GM19372 (cell line): ENCODE measurements around the gene CALML4.
"Not testable (repeated sequence)": the region's sequence is repeated elsewhere in the genome, so short reads cannot be mapped to it uniquely, and the experiment has no call there.

ENCODE experiments used
- ATAC-seq: cut with Tn5 transposase; IDR thresholded peaks from one replicate; pipeline ENCODE4 v1.9.1; 2021; ENCODE audit warnings: mild to moderate bottlenecking, low read depth, moderate library complexity; ENCODE audit not compliant: unreplicated experiment

CALML4 gene

DNA sequence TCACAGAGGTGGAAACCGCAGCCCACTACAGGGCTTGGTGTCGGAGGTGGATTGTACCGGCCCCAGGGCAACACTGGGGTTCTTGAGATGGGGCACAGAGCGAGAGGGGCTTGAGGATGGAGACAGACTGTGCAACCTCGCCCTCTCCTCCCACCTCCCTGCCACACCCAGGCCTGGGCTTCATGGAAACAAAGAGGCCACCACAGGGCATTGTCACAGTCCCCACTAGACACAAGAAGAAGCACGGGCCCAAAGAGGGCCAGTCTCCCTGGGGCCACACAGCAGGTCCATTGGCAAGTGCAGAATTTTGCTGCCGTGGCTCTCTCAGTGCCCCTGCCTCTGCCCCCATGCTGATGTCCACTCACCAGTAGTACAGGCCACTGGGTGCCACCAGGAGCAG, 4.1 kb upstream of the CALML4 start:
- ATAC-seq, result no peak

GRCh38 chr15:68208636-68209240, 3.6 kb upstream of the CALML4 start:
- no peak for ATAC-seq

DNA sequence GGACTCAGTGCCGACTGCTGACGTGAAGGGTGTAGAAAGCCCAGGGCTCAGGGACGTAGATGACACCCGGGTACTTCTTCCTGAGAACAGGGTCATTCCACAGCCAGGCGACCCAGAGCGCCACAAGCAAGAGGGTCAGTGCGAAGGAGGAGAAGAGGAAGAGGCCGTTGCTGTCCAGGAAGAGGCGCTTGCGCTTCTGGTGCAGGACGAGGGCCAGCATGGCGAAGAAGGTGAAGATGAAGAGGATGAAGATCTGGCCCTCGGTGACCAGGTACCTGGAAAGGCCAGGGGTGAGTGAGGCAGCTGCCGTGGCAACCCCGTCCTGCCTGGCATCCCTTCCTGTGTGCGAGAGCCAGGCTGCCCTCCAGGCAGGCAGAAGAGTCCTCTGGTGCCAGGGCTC, 3.0 kb upstream of the CALML4 start:
- no peak for ATAC-seq

DNA sequence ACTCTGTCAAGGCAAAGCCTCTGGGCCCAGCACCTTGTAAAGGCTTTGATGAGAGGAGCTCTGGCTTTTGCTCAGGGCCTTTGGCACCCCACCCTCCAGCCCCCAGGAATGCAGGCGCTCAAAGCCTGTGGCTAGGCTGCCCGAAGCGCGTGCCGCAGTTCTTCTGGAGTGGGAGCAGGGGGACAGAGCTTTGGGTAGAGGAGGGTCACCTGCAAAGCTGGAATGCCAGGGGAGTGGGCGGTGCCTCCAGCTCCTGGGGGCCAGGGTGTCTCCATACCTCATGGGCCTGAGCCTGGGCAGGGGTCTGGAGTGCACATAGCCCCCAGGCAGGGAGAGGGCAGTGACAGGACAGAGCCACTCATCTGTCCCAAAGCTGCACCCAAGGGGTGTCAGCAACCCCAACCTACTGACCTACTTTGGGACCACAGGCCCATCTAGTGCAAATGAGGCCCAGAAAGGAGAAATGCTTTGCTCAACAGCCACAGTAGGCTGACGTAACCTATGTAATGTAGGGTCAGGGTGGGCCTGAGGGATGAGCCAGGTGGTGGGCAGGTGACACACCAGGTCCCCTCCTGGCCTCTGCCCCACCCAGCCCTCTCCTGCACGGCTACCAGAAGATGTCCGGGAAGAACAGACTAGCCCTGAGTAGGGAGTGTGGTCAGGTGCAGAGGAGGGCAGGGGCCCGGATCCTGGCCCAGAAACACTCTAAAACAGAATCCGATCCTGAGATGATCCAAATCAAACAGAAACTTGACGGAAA, 2.2 kb upstream of the CALML4 start:
- no peak for ATAC-seq

DNA sequence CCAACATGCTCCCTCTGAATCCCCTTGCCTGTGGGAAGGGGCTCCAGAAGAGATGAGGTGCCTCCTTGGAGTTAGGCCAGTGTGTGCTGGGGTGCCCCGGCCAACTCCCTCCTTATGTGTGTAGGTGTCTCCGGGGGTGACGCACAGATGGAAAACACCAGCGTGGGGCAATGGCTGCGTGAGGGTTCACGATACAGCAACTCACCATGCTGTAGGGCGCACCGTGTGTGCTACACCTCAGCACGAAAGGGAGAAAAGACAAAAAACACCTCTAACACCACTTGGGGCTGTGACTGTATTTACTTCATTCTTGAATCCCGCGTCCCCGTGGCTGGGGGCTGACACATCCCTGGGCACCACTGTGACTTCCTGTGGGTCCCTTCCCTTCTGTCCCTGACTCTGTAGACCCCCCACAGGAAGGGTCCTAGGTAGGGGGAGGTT, 1.6 kb upstream of the CALML4 start:
- ATAC-seq, result no peak

- no peak for ATAC-seq
Observed at GRCh38 chr15:68205954-68206539, 915 bp upstream of the CALML4 start.

DNA sequence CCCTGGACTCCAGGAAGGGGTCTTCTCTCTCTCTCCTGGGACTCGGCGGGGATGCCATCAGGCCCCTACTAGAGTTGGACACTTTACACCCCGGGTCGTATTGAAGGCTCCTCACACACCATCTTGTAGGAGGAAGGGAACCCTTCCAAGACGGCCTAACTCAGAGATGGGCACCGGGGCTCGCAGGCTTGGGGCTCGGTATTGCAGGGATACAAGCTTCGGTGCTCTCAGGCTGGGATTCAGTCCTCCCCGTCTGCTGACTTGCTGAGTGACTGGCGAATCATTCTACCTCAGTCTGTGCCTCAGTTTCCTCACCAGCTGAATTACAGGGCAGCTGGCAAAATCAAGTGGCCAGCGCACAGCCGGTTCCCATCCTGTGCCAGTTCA, 419 bp upstream of the CALML4 start:
- no peak for ATAC-seq

- no peak for ATAC-seq
Observed at GRCh38 chr15:68204361-68204760, 771 bp downstream of the CALML4 start.

DNA sequence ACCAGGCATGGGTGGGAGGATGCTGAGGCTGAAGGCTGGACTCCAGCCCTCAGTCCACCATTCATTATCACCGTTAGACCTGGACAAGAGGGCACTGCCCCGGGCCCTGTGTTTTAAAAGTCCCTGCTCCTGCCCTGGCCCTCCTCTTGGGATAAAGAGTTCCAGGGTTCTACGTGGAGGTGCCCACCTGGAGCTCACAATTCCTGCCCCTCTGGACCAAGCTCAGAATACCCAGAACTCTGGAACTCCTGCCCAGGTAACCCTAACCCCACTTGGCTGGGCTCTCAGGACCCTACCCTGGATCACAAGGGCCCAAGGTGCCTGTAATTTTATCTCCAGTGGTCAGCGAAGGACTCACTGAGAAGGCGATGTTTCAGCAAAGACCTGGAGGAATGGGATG, 1.2 kb downstream of the CALML4 start:
- ATAC-seq, result no peak

- no peak for ATAC-seq
Observed at GRCh38 chr15:68203486-68203885, 1.6 kb downstream of the CALML4 start.

DNA sequence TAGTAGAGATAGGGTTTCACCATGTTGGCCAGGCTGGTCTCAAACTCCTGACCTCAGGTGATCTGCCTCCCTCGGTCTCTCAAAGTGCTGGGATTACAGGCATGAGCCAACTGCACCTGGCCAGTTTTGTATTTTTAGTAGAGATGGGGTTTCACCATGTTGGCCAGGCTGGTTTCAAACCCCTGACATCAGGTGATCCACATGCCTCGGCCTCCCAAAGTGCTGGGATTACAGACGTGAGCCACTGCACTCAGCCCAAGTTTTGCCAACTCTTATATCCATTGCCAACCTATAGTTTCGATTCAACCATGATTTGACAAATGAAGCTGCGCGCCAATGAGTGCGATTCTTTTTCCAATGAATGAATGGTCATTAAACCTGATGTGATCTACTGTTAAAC, 2.1 kb downstream of the CALML4 start:
- ATAC-seq, result not testable (repeated sequence)

DNA sequence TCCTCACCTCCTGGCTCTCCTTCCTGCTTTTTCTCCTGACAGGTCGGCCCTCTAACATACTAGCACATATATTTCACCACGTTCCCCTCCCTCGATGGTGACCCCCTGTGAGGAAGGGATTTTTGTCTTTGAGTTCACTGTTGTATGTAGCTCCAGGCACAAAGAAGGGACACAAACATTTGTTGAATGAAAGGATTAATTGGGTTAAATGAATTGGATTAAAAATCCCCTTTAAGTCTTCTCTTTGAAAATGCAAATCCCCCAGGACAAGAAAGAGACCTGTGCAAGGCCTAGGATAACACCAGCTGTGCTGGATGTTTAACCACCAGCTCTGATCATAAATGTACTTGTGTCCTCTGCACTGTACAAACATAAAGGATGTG, 3.3 kb downstream of the CALML4 start:
- ATAC-seq, result no peak

DNA sequence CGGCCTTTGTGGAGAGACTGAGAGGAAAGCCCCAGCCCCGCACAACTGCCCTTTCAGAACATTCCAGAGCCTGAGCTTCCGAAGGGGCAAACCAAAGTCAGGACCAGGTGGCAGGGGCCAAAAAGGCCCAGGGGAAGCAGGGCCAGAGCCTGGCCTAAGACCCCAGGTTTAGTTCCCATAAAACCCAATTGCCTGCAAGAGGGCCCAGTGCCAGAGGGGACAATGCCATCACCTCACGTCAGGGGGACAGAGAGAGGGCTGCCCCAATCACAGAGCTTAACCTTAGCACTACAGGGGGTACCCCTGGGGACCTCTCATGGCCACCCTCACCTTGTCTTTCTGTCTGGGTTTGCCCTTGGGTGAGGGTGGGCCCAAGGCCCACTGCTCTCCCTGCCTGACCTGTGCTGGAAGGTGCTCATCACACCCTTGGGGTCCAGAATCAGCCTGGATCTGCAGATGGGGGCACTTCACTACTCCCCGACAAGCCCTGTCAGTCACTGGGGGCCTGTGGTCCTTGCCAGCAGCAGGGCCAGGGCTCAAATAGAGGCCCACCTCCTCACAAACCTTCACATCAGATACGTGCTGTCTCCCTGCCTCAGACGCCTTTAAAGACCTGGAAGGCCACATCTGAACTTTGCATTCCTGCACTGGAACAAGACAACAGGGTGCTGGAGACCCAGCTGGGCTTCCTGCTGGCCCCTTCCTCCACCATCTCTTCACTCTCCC, 3.8 kb downstream of the CALML4 start:
- no peak for ATAC-seq

DNA sequence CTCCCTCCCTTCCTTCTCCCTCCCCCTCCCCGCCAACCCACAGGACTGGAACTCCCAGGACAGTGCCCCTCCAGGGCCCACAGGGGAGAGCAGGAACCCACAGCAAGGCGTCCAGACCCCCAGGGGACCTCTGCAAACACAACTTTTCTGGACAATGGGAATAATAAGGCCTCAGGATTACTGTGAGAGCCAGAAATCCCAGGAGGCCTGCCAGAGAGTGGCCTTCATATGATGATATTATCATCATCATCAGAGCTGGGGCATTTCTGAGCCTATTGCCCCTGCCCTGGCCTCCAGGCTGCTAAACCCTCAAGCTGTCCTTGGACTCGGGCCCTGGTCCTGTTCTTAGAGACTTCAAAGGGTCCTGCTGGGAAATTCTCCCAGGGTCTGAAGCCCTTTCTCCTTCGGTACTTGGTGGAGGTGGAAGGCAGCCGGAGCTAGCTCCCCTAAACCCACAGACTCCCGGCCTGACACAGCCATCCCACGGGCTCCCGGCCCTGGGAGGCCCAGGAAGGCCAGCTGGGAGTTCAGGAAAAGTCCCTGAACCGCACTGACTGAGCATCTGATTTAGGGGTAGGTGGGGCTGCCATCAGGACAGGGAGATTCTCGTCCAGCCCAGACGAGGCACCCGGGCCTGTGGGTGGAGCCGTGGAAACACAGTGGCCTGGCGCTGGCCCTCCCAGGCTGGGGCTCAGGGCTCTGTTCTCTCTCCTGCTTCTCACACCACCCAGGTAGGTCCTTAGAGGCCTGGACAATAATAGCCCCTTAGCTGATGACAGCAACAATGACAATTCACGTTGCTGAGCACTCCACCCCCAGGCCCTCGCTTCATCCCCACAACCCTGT, 4.9 kb downstream of the CALML4 start:
- ATAC-seq, result no peak

GRCh38 chr15:68199340-68199739, 5.8 kb downstream of the CALML4 start:
- ATAC-seq, result no peak

- no peak for ATAC-seq
Observed at GRCh38 chr15:68197661-68198437, 7.3 kb downstream of the CALML4 start.

GRCh38 chr15:68197170-68197492, 8.0 kb downstream of the CALML4 start:
- ATAC-seq, result no peak

DNA sequence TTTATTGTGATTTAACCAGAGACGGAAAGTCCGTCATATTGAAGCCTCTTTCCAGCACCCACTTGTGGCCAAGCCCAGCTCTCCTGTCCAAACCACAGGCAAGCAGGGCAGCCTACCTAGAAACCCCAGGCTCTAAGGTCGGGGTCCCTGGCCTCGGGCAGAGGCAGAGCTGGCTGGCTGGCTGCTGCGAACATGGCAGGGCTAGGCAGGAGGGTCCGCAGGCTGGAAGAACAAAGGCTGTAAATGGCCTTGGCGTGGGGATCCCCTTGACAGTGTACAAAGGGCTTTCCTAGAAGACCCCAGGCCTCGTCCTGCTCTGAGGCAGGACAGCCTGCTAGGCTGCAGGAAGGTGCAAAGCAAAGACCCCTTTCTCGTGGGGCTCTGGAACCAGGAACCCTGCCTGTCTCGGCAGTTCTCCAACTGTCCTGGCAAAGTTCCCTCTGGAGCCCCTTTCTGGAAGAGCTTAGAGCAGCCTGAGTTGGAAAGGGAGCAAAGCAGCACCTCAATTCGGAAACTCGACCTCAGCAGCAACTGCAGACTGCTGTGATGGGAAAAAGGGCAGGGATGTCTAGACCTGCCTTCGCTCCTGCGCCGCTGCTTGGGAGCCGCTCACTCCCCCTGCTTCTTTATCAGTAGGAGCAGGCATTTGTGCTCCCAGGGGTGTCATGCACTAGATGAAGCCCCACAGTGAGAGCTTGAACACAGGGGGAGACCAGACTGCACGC, 8.5 kb downstream of the CALML4 start:
- ATAC-seq, result no peak
